Esophagus muscularis mucosa (tissue), 4 donors: Measurements from ENCODE around the gene CIC. TPM values are rescaled to one million over a fixed set of nuclear protein-coding genes. Genes with fewer than 3 reads are reported as not detected.
A peak's percentile ranks its signal among the peaks of the same experiment; 100 is the strongest.

Experiments
- DNase-seq: peaks from one replicate; pipeline ENCODE4 v3.0.0-alpha.2; 2017; ENCODE audit errors: extremely low spot score
- H3K27ac ChIP-seq, 4 donors: fragments of 200-600 bp; sonication (generic); replicated peaks in 1 of 4; 1 replicate in 3 of 4; 2 replicates in 1 of 4; pipeline ENCODE4 v1.5.1; 2016 to 2019; ENCODE audit warnings: mild to moderate bottlenecking in 1 of 4
- H3K27me3 ChIP-seq, 4 donors: fragments of 200-600 bp; sonication (generic); one replicate each; pipeline versions ENCODE4 v1.5.1 to v1.6.0; 2016 to 2019
- H3K36me3 ChIP-seq, 4 donors: fragments of 200-600 bp; sonication (generic); one replicate each; pipeline ENCODE4 v1.5.1; 2016 to 2019
- H3K4me1 ChIP-seq, 4 donors: fragments of 200-600 bp; sonication (generic); one replicate each; pipeline ENCODE4 v1.5.1; 2016 to 2019
- H3K4me3 ChIP-seq, 4 donors: fragments of 200-600 bp; sonication (generic); 1 replicate in 2 of 4; 2 replicates in 2 of 4; pipeline ENCODE4 v1.5.1; 2016 to 2019; ENCODE audit warnings: mild to moderate bottlenecking in 4 of 4, moderate library complexity in 1 of 4
- H3K9me3 ChIP-seq, 4 donors: fragments of 200-600 bp; sonication (generic); 1 replicate in 3 of 4; 2 replicates in 1 of 4; pipeline ENCODE4 v1.5.1; 2016 to 2019
- EP300 ChIP-seq: sonication (generic); formaldehyde crosslinking; IDR thresholded peaks from one replicate; pipeline ENCODE4 v1.6.1; 2017; ENCODE audit warnings: antibody characterized with exemption
- POLR2A ChIP-seq: fragments of 450-650 bp; IDR thresholded peaks from one replicate; pipeline ENCODE4 v1.6.1; 2017; ENCODE audit warnings: antibody characterized with exemption, moderate library complexity, mild to moderate bottlenecking, low read depth
- POLR2AphosphoS5 ChIP-seq, 2 donors: sonication (generic); formaldehyde crosslinking; IDR thresholded peaks; one replicate each; pipeline ENCODE4 v1.6.1; 2017; ENCODE audit warnings: antibody characterized with exemption in 2 of 2
- WGBS: methylation state at CpG from one replicate; pipeline ENCODE4 v1.1.5; 2018; 5-methylcytosine and 5-hydroxymethylcytosine counted together
- intact Hi-C: fragments of 100-400 bp; cut with DNase I; formaldehyde crosslinking; loops from one replicate; pipeline ENCODE4 v1.15.1; 2023
- total RNA-seq, 4 donors: library from RNA; depleted of rRNA; stranded (reverse); fragments of >200 nt; gene quantifications; one replicate each; pipeline versions ENCODE4 v1.1.0 to v1.2.1, GENCODE V29; 2016
- TF ChIP-seq, protein P1 (sequence below), 3 experiments: fragments of 200-600 bp in 2 of 3; fragments of 450-650 bp in 1 of 3; sonication (generic) in 2 of 3; IDR thresholded peaks; one replicate each; pipeline ENCODE4 v1.5.1; 2017 to 2019; ENCODE audit warnings: antibody characterized with exemption in 3 of 3, mild to moderate bottlenecking in 2 of 3, moderate library complexity in 1 of 3

Gene CIC
- total RNA-seq, 4 donors from 2014 or later, result 37.8 to 74.2 (median 56.3) TPM

DNA sequence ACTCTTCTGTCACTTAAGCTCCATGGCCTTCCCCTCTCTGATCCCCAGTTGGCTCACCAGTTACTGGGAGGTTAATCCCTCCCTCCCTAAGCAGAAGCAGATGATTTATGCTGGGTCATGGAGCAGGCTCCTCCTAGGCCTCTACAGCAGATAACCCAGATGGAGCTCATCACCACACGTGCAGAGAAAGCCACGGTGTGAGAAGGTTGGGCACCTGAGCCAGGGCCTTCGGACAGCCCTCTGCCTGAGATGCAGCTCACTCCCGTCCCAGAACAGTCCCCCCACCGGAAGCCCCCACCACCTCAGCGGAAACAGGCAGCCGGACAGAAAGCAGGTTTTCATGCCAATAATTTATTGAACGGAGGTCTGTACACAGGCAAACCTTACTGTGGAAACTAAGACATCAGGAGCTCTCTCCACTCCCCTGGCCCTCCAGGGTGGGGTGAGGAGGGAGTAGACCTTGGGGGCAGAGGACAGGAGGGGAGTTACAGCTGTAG is 39.1 kb upstream of the CIC start:
- TF ChIP-seq POLR2AphosphoS5 (IDR thresholded peaks at IDR 0.05), result no peak
- TF ChIP-seq, protein P1, sequence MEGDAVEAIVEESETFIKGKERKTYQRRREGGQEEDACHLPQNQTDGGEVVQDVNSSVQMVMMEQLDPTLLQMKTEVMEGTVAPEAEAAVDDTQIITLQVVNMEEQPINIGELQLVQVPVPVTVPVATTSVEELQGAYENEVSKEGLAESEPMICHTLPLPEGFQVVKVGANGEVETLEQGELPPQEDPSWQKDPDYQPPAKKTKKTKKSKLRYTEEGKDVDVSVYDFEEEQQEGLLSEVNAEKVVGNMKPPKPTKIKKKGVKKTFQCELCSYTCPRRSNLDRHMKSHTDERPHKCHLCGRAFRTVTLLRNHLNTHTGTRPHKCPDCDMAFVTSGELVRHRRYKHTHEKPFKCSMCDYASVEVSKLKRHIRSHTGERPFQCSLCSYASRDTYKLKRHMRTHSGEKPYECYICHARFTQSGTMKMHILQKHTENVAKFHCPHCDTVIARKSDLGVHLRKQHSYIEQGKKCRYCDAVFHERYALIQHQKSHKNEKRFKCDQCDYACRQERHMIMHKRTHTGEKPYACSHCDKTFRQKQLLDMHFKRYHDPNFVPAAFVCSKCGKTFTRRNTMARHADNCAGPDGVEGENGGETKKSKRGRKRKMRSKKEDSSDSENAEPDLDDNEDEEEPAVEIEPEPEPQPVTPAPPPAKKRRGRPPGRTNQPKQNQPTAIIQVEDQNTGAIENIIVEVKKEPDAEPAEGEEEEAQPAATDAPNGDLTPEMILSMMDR (IDR thresholded peaks at IDR 0.05), result no peak
- TF ChIP-seq POLR2A, result no peak
- no peak for TF ChIP-seq EP300
- WGBS, result 27% methylated on average over 7 of the region's 8 CpGs
- DNase-seq, result no peak
- peaks cover 76 to 100% (median 100%) of the 10 kb centered on the region in 4 donors for H3K36me3 ChIP-seq
- no peak overlapping the region for H3K4me3 ChIP-seq
- peak overlapping the region in 3 of 4 donors; percentile 7 to 26 (median 24) for H3K27ac ChIP-seq
- no peaks in the 10 kb centered on the region for H3K9me3 ChIP-seq
- peaks cover 3 to 17% (median 14%) of the 10 kb centered on the region in 4 donors for H3K4me1 ChIP-seq
- intact Hi-C loops, result no loop called here
- no peaks in the 10 kb centered on the region for H3K27me3 ChIP-seq

DNA sequence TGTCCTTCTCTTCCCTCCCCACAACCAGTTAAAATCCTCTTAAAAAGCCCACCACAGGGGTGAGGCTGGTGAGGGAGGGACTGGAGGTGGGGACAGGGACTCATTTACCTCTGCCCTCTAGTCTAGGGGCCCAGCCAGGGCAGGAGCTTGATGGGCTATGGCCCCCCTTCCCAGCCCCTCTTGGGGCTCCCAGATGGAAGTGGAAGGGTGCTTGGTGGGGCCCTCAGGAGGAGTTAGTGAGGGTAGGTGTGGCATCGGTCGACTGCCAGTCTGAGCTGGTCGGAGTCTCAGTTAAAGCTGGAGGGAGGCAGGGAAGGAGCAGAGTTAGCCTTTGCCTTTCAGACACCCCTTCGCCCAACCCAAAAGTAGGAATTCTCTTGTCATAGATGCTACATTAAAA is 38.5 kb upstream of the CIC start:
- Histone ChIP-seq H3K4me1 (peaks cover 3 to 17% (median 14%) of the 10 kb centered on the region in 4 donors), H3K9me3 (no peaks in the 10 kb centered on the region), H3K4me3 (no peak overlapping the region), H3K27me3 (no peaks in the 10 kb centered on the region), H3K36me3 (peaks cover 75 to 100% (median 100%) of the 10 kb centered on the region in 4 donors), H3K27ac (peak overlapping the region in 3 of 4 donors; percentile 7 to 26 (median 24))
- DNase-seq, result no peak
- 82% methylated on average over 4 of the region's 4 CpGs for WGBS
- TF ChIP-seq, protein P1 (IDR thresholded peaks at IDR 0.05), result no peak
- TF ChIP-seq EP300 (no peak), POLR2AphosphoS5 (IDR thresholded peaks at IDR 0.05) (no peak), POLR2A (no peak)
- intact Hi-C loops, result no loop called here

DNA sequence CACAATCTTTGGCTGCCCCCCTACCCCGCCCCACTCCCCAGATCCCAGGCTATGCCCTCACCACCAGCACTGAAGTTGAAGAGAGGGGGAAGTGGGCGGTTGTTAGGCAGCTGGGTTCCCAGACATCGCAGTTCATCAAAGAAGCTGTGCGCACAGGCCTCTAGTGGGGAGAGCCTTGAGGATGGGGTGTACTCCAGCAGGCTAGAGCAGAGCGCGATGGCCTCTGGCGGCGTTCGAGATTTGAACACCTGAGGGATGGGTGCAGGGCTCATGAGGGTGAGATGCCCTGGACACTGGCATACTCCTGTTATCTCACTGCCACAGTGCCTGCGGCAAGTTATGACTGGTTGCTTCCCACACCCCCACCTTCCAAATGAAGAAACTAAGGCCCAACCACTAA is 36.6 kb upstream of the CIC start:
- WGBS, result 94% methylated on average over 9 of the region's 10 CpGs
- H3K27ac ChIP-seq, result no peak overlapping the region
- peaks cover 3 to 17% (median 14%) of the 10 kb centered on the region in 4 donors for H3K4me1 ChIP-seq
- DNase-seq, result no peak
- intact Hi-C loops, result no loop called here
- H3K9me3 ChIP-seq, result no peaks in the 10 kb centered on the region
- H3K4me3 ChIP-seq, result no peak overlapping the region
- no peaks in the 10 kb centered on the region for H3K27me3 ChIP-seq
- peaks cover 66 to 99% (median 99%) of the 10 kb centered on the region in 4 donors for H3K36me3 ChIP-seq
- no peak for TF ChIP-seq POLR2A
- TF ChIP-seq, protein P1 (IDR thresholded peaks at IDR 0.05), result no peak
- TF ChIP-seq EP300, result no peak
- TF ChIP-seq POLR2AphosphoS5 (IDR thresholded peaks at IDR 0.05), result no peak

DNA sequence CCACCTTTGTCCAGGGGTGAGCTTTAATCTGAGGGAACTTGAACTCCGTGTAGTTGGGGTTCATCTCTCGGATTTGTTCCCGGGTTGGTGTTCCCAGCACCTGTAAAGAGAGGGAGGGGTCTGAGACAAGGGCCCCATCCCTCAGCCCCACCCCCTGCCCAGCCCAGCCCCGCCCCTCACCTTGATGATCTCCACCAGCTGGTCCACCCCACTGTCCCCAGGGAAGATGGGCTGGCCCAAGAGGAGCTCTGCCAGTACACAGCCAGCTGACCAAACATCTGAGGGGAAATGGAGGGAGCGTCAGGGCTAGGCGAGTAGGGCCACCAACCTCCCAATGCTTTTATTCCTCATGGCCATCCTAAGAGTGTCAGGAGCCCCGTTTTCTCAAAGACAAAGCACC is 35.9 kb upstream of the CIC start:
- 79% methylated on average over 3 of the region's 7 CpGs for WGBS
- TF ChIP-seq POLR2A (no peak), EP300 (no peak), POLR2AphosphoS5 (IDR thresholded peaks at IDR 0.05) (no peak)
- TF ChIP-seq, protein P1 (IDR thresholded peaks at IDR 0.05), result no peak
- H3K4me3 ChIP-seq, result no peak overlapping the region
- no peak overlapping the region for H3K27ac ChIP-seq
- DNase-seq, result no peak
- H3K4me1 ChIP-seq, result peaks cover 3 to 17% (median 14%) of the 10 kb centered on the region in 4 donors
- H3K27me3 ChIP-seq, result no peaks in the 10 kb centered on the region
- H3K9me3 ChIP-seq, result no peaks in the 10 kb centered on the region
- intact Hi-C loops, result no loop called here
- peaks cover 66 to 99% (median 92%) of the 10 kb centered on the region in 4 donors for H3K36me3 ChIP-seq
